ENCODE measurements around the gene WNT7A. TPM values are rescaled to one million over a fixed set of nuclear protein-coding genes. Genes with fewer than 3 reads are reported as not detected.

Gene WNT7A
- total RNA-seq, 2 donors from 2014 or later: under 0.01 TPM

- no peak for ATAC-seq
- Histone ChIP-seq H3K4me1 (no peaks in the 10 kb centered on the region), H3K36me3 (replicated peaks in 1 of 2; ENCODE audit: insufficient read depth in 1 of 2, low read depth in 2 of 2) (no peaks in the 10 kb centered on the region), H3K27me3 (no peaks in the 10 kb centered on the region), H3K9me3 (no peaks in the 10 kb centered on the region), H3K27ac (no peak overlapping the region), H3K4me3 (no peak overlapping the region)
- intact Hi-C loops (cut with DNase I): no loop called here
- WGBS, 2 donors: 65 to 89% methylated on average over 10 of the region's 10 CpGs
- DNase-seq: no peak
- TF ChIP-seq, protein P1, sequence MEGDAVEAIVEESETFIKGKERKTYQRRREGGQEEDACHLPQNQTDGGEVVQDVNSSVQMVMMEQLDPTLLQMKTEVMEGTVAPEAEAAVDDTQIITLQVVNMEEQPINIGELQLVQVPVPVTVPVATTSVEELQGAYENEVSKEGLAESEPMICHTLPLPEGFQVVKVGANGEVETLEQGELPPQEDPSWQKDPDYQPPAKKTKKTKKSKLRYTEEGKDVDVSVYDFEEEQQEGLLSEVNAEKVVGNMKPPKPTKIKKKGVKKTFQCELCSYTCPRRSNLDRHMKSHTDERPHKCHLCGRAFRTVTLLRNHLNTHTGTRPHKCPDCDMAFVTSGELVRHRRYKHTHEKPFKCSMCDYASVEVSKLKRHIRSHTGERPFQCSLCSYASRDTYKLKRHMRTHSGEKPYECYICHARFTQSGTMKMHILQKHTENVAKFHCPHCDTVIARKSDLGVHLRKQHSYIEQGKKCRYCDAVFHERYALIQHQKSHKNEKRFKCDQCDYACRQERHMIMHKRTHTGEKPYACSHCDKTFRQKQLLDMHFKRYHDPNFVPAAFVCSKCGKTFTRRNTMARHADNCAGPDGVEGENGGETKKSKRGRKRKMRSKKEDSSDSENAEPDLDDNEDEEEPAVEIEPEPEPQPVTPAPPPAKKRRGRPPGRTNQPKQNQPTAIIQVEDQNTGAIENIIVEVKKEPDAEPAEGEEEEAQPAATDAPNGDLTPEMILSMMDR (IDR thresholded peaks at IDR 0.05): no peak
- TF ChIP-seq POLR2A (IDR thresholded peaks at IDR 0.05): no peak
Observed at GRCh38 chr3:13786811-13787210, 93.1 kb downstream of the WNT7A start.

DNA sequence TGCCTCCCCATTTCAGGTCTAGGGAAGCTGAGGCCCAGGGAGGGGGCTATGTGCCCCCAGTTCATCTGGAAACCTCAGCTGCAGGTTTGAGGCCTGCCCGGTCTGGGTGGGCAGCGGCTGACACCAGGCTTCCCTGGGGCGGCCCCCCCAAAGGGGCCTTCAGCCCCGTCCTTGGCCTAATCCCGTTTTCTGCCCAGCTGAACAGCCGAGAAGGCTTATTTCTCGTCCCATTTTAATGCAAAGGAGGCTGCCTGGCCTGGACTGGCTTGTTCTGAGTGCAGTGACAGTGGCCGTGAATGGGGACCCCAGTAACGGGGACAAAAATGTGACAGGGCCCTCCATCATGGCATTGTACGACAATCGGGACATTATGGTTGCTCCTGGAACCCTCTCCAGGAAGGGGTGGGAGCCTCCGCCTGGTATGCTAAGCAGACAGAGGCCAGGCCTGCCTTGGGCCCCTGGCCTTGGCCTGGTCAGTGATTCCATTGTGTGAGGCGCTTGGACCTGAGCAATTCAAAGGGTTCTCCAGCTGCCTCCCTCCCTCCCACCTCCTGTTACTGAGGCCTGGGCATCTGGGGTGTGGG lies 93.9 kb downstream of the WNT7A start:
- intact Hi-C loops (cut with DNase I): no loop called here
- WGBS, 2 donors: 84 to 86% methylated on average over 11 to 12 of the region's 13 CpGs
- no peak overlapping the region for H3K27ac ChIP-seq

GRCh38 chr3:13785351-13785750 lies 94.5 kb downstream of the WNT7A start:
- DNase-seq (no peak), ATAC-seq (no peak)
- 86 to 89% methylated on average over 7 of the region's 7 CpGs for WGBS, 2 donors
- H3K4me3 ChIP-seq: no peak overlapping the region
- H3K36me3 ChIP-seq (replicated peaks in 1 of 2; ENCODE audit: insufficient read depth in 1 of 2, low read depth in 2 of 2): no peaks in the 10 kb centered on the region
- no peak for TF ChIP-seq POLR2A (IDR thresholded peaks at IDR 0.05)
- TF ChIP-seq, protein P1 (IDR thresholded peaks at IDR 0.05): no peak
- no peaks in the 10 kb centered on the region for H3K9me3 ChIP-seq
- H3K27me3 ChIP-seq: no peaks in the 10 kb centered on the region
- intact Hi-C loops (cut with DNase I): no loop called here
- no peaks in the 10 kb centered on the region for H3K4me1 ChIP-seq
- no peak overlapping the region for H3K27ac ChIP-seq

More for the DNA sequence above, 93.9 kb downstream of the WNT7A start:
- Histone ChIP-seq H3K36me3 (replicated peaks in 1 of 2; ENCODE audit: insufficient read depth in 1 of 2, low read depth in 2 of 2) (no peaks in the 10 kb centered on the region), H3K27me3 (no peaks in the 10 kb centered on the region), H3K4me1 (no peaks in the 10 kb centered on the region), H3K9me3 (no peaks in the 10 kb centered on the region), H3K4me3 (no peak overlapping the region)
- DNase-seq: no peak
- TF ChIP-seq, protein P1 (IDR thresholded peaks at IDR 0.05): no peak
- TF ChIP-seq POLR2A (IDR thresholded peaks at IDR 0.05): no peak
- ATAC-seq: no peak

DNA sequence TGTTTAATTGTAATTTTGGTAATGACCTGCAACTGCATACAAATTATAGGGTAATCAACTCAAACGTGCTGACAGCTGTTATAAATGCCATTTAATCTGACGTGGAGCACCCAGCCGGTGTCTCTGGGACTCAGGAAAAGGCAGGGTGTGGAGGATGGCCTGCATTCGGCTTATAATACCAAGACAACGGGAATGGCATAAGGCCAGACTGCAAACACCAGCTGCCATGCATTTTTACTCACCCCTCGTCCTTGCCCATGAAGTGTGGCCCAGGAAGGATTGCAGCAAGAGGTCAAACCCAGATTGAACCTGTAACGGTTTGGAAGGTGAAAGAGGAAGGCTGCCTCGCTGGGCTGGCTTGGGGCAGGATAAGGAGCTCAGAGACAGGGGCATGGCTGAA lies 96.4 kb downstream of the WNT7A start:
- H3K4me3 ChIP-seq: no peak overlapping the region
- H3K27ac ChIP-seq: no peak overlapping the region
- 61 to 69% methylated on average over 8 of the region's 8 CpGs for WGBS, 2 donors
- DNase-seq (no peak), ATAC-seq (no peak)
- TF ChIP-seq POLR2A (IDR thresholded peaks at IDR 0.05): no peak
- TF ChIP-seq, protein P1 (IDR thresholded peaks at IDR 0.05): no peak
- intact Hi-C loops (cut with DNase I): no loop called here
- no peaks in the 10 kb centered on the region for H3K27me3 ChIP-seq
- H3K9me3 ChIP-seq: no peaks in the 10 kb centered on the region
- no peaks in the 10 kb centered on the region for H3K36me3 ChIP-seq (replicated peaks in 1 of 2; ENCODE audit: insufficient read depth in 1 of 2, low read depth in 2 of 2)
- no peaks in the 10 kb centered on the region for H3K4me1 ChIP-seq

DNA sequence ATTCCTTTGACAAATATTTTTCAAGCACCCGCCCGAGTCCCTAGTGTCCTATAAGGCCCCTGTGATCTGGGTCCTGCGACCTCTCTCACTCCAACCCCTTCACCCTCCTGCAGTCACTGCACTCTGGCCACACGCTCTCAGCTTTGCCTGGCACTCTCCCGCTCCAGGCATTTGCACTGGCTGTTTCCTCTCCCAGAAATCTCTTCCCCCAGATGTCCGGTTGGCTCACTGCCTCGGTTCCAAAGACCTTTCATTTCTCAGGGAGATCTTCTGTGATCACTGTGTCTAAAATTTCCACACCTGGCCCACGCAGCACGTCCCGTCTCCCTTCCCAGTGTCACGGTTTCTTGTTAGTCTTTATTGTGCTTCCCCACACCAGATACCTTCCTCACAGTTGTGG lies 97.4 kb downstream of the WNT7A start:
- ATAC-seq (no peak), DNase-seq (peak in 1 of 4 donors; percentile 33)
- intact Hi-C loops (cut with DNase I): no loop called here
- 23 to 28% methylated on average over 11 of the region's 11 CpGs for WGBS, 2 donors
- Histone ChIP-seq H3K9me3 (no peaks in the 10 kb centered on the region), H3K36me3 (replicated peaks in 1 of 2; ENCODE audit: insufficient read depth in 1 of 2, low read depth in 2 of 2) (no peaks in the 10 kb centered on the region), H3K27ac (no peak overlapping the region), H3K4me1 (no peaks in the 10 kb centered on the region), H3K27me3 (no peaks in the 10 kb centered on the region), H3K4me3 (no peak overlapping the region)
- TF ChIP-seq, protein P1 (IDR thresholded peaks at IDR 0.05): no peak
- TF ChIP-seq POLR2A (IDR thresholded peaks at IDR 0.05): no peak
